ENCODE measurements around the gene SERF1A. TPM values are rescaled to one million over a fixed set of nuclear protein-coding genes. Genes with fewer than 3 reads are reported as not detected.

The SERF1A gene
- total and polyA plus RNA-seq, 7 donors: 1.5 to 11.2 (median 4.3) TPM; not detected in 1

Other genes starting within 250 kb of the SERF1A start
- gene SMN1, start 24.4 kb downstream of the SERF1A start, total RNA-seq: 10 to 100 TPM; 14.8 to 26.3 (median 21.5) TPM
- 10 to 100 TPM; 21.7 to 40.0 (median 35.8) TPM for gene SMN1, start 24.4 kb downstream of the SERF1A start, polyA plus RNA-seq
- gene NAIP, start 124.7 kb downstream of the SERF1A start, total RNA-seq: 1 to 10 TPM; 1.8 to 3.7 (median 2.7) TPM
- under 1 TPM; 0.57 to 0.90 (median 0.77) TPM for gene NAIP, start 124.7 kb downstream of the SERF1A start, polyA plus RNA-seq
- 10 to 100 TPM in 1 of 4 donors, 1 to 10 TPM in 3; 7.5 to 13.3 (median 8.6) TPM for gene GTF2H2, start 167.0 kb downstream of the SERF1A start, total RNA-seq
- gene GTF2H2, start 167.0 kb downstream of the SERF1A start, polyA plus RNA-seq: 10 to 100 TPM in 1 of 3 donors, 1 to 10 TPM in 2; 7.1 to 21.3 (median 8.7) TPM